ENCODE measurements around the gene GAS6.

GRCh38 chr13:113879017-113879416 is 15.1 kb upstream of the GAS6 start:
- TF ChIP-seq CTCF (IDR thresholded peaks at IDR 0.05; ENCODE audit: extremely low read depth in 1 of 2, insufficient read depth in 1 of 2, low read depth in 1 of 2, low read length in 2 of 2) (no peak), EZH2 (IDR thresholded peaks at IDR 0.05; ENCODE audit: borderline replicate concordance, low read depth, low read length, severe bottlenecking) (no peak), POLR2AphosphoS5 (IDR thresholded peaks at IDR 0.05; ENCODE audit: insufficient read depth, low read depth, low read length) (no peak), POLR2A (IDR thresholded peaks at IDR 0.05; ENCODE audit: low read depth, low read length) (no peak)

All from endothelial cell of umbilical vein (primary cell).